ENCODE results near the gene MUL1.
A peak's percentile ranks its signal among the peaks of the same experiment; 100 is the strongest.

Gene MUL1

GRCh38 chr1:20484519-20485462 lies 23.2 kb downstream of the MUL1 start:
- DNase-seq: peak; percentile 18

GRCh38 chr1:20483833-20484518 lies 24.0 kb downstream of the MUL1 start:
- peak; percentile 71 for DNase-seq

DNA sequence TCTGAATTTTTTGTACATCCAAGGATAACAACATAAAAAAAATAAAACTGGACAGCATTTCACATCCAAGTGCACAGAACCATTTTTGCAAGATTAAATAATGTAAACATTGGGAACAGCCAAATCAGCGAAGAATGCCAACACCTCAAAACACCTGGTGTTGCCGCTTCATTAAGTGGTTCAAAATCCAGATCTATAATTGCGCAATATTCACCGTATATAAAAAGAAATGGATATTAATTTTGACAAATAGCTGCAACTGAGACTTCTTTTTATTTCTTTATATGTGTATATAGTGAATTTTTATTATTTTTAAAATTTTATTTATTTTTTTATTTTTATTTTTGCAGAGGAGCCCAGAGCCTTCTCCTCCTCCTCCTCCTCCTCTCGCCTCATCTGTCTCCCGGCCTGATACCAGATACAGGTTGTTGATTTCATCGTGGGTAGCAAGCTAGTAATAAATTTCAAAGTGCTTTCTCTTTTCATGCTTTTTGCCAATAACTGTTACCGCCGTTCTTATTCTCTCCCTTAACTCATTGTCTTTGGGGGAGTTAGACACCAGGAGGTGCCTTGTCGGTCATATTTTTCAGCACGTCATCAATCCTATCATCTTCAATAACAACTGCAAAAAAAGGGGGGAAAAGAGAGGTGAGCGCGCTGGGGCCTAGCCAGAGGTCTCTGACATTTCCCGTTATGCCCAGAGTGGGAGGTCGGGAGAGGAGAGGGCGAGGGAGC lies 24.7 kb downstream of the MUL1 start:
- no peak for DNase-seq

DNA sequence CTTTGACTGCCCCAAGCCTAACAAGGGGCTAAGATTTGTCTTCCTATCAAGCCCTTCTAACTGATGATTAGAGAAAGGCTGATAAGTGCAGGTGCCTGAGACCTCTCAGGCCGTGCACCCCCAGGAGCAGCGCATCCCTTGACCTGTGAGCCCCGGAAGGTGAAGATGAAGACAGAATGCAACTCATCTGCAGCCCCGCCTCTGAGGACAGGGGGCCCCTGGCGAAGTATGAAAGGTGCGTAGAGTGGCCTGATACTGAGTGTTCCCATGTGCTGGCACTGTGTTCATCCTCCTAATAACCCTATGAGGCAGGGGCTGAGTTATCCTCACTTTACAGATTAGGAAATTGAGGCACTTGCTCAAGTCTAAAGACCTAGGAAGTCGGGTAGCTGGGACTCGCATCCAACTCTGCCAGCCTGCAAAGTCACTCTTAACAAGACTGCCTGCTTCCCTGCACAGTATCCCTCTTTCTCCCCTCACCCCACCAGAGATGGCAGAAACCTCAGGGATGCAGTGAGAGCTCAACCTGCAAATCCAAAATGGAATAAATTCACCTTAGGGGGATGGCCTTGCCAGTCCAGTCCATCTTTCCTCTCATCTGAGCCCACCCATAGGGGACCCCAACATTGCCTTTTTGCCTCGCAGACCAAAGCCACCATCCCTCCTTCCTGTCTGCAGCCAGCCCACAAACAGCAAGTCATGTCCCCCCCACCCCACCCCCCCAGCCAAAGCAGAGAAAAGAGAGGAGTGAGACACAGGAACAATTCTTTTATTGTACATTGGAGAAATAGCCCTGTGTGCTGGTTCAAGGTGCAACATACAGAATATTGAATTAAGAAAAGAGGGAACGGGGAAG lies 26.1 kb downstream of the MUL1 start:
- DNase-seq: no peak

DNA sequence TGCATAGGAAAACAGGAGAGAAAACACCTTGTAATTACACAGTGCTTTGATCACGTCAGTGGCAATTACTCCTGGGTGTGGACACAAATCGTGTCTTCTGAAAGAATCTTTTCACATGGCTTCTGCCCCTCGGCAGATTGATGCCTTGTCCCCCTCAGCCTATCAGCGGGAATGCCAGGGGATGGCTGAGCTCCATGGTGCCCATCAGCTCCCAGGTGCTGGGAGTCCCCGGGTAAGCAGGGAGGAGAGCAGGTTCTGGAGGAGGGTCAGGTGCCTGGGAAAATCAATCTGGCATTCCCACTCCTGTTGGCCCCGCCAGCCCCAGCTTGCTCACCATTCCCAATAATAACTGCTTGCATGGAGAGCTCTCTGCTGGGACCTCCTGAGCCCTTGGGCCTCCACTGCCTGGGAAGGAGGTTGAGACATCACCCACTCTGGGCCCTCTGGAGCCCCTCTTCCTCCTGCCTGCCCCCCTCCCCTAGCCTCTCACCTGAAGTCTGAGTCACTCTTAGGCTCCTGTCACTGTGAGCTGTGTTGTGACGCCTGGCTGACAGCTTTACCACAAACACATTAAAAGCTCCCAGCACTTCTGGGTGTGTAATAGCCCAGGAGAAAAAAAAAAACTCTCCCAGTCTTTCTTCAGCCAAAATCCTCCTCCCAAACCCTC lies 26.9 kb downstream of the MUL1 start:
- DNase-seq: peak; percentile 18

- DNase-seq: peak; percentile 76
Measured at GRCh38 chr1:20480243-20480944, 27.6 kb downstream of the MUL1 start.

DNA sequence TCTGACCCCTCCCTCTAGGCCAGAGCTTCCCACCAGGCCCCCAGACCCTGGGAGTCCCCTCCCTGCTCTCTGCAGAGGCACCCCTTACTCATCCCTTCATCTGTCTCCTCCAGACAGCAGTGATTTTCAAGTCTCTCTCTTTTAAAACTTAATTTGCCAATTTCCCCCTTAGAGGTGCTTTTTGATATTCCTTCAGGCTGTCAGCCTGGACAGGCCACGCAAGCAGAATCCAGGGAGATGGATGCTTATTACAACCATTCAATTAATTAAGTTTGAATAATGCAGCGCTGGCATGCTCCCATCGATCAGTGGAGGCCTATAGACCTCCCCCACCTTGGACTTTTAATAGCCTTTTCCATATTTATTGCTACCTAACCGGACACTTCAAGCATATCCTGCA lies 28.1 kb downstream of the MUL1 start:
- DNase-seq: no peak

- DNase-seq: no peak
Measured at GRCh38 chr1:20478057-20478635, 29.8 kb downstream of the MUL1 start.

GRCh38 chr1:20477348-20478056 lies 30.4 kb downstream of the MUL1 start:
- peak; percentile 42 for DNase-seq

GRCh38 chr1:20476265-20477038 lies 31.5 kb downstream of the MUL1 start:
- DNase-seq: peak; percentile 75

DNA sequence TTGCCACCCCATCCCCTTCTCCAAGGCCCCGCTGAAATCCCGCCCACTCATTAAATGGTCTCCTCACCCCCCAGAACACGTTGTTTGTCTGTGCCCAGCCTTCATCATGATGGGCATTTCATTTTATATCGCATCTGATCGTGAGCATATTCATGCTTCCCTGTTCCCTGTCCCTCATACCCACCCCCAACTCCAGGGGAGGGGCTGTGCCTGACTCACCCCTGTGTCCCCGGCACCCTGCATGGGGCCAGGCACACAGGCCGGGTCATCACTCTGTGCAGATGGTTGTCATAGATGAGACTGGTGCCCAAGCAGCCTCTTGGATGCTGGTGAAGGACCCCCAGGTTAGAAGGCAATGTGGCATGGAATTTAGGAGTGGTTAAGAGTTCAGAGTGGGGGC lies 33.0 kb downstream of the MUL1 start:
- DNase-seq: no peak

GRCh38 chr1:20474333-20474975 lies 33.5 kb downstream of the MUL1 start:
- no peak for DNase-seq

GRCh38 chr1:20473894-20474293 lies 34.1 kb downstream of the MUL1 start:
- no peak for DNase-seq

GRCh38 chr1:20472860-20473711 lies 34.9 kb downstream of the MUL1 start:
- peak; percentile 78 for DNase-seq

DNA sequence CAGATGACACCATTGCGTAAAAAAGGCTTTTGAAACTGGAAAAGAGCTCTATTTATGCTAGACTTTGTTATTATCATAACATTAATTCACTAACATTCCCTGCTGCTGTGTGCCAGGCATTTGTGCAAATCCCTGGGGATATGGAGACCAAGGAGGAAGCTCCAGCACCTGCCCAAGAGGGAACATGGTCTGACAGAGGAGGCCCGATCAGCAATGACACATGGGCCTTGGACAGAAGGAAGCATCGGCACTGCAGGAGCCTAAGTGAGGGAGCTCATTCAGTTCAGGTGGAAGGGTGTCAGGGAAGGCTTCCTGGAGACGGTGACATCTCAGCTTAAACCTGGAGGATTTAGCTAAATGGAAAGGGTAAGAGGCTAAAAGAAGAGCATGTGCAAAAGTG lies 35.8 kb downstream of the MUL1 start:
- DNase-seq: no peak

- peak; percentile 39 for DNase-seq
Measured at GRCh38 chr1:20470194-20470593, 37.8 kb downstream of the MUL1 start.

DNA sequence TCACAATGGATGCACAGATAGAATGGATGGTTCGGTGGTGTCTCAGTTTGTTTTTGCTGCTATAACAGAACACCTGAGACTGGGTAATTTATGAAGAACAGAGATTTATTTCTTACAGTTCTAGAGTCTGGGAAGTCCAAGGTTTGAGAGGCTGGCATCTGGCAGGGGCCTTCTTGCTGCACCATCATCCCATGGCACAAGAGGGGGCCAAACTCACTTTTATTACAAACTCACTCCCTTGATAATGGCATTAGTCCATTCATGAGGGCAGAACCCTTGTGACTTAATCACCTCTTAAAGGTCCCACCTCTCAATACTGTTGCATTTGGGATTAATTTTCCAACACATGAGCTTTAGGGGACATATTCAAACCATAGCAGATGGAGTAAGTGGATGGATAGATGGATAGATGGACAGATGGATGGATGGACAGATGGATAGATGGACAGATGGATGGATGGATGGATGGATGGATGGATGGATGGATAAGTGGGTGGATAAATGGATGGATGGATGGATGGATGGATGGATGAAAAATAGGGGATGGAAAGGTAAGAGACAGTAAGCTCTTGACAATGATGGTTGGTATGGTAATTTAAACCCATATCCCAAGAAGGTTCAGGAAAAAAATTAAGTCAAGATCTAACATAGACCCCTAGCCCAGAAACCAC lies 38.4 kb downstream of the MUL1 start:
- DNase-seq: no peak

Data from midbrain (tissue), 1 donor.